Measurements from ENCODE around the gene DNAJB4. TPM values are rescaled to one million over a fixed set of nuclear protein-coding genes. Genes with fewer than 3 reads are reported as not detected.
"Not testable (repeated sequence)": the region's sequence is repeated elsewhere in the genome, so short reads cannot be mapped to it uniquely, and the experiment has no call there.

The DNAJB4 gene
- total and polyA plus RNA-seq, 3 donors from 2014 or later, result 21.1 to 33.4 (median 24.7) TPM

GRCh38 chr1:78011050-78011449, 6.3 kb downstream of the DNAJB4 start:
- Histone ChIP-seq H3K4me1 (peaks cover 11% of the 10 kb centered on the region), H3K9me3 (no peaks in the 10 kb centered on the region), H3K36me3 (ENCODE audit: low read depth, missing control alignments) (no peaks in the 10 kb centered on the region), H3K4me3 (no peak overlapping the region), H3K27me3 (no peaks in the 10 kb centered on the region), H3K27ac (no peak overlapping the region)
- no peak for TF ChIP-seq CTCF (IDR thresholded peaks at IDR 0.05)
- WGBS, 2 donors, result 87% methylated on average over 2 of the region's 2 CpGs
- DNase-seq, result no peak
- intact Hi-C loops (cut with DNase I; ENCODE audit: low total_unique reads), result no loop called here

DNA sequence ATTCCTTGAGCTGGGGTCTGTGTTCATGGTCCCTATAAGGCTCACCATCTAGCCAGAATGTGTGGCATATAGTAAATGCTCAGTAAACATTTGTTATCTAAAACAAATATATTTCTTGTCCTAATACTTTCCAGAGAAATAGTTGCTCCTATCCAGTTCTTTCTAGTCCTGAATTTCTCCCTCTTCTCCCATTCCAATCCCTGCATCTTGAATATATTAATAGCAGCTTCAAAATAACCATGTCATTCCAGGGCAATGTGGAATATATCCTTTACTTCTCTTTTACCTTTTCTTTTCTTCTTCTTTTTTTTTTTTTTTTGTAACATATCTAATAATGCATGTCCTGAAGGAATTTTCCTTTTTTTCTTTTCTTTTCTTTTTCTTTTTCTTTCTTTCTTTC, 10.4 kb downstream of the DNAJB4 start:
- no peaks in the 10 kb centered on the region for H3K36me3 ChIP-seq (ENCODE audit: low read depth, missing control alignments)
- no peaks in the 10 kb centered on the region for H3K27me3 ChIP-seq
- no peak overlapping the region for H3K4me3 ChIP-seq
- no peak for DNase-seq
- intact Hi-C loops (cut with DNase I; ENCODE audit: low total_unique reads), result no loop called here
- TF ChIP-seq CTCF (IDR thresholded peaks at IDR 0.05), result no peak
- no peak for TF ChIP-seq POLR2A (IDR thresholded peaks at IDR 0.05)
- H3K9me3 ChIP-seq, result no peaks in the 10 kb centered on the region
- H3K27ac ChIP-seq, result no peak overlapping the region
- peaks cover 2% of the 10 kb centered on the region for H3K4me1 ChIP-seq

DNA sequence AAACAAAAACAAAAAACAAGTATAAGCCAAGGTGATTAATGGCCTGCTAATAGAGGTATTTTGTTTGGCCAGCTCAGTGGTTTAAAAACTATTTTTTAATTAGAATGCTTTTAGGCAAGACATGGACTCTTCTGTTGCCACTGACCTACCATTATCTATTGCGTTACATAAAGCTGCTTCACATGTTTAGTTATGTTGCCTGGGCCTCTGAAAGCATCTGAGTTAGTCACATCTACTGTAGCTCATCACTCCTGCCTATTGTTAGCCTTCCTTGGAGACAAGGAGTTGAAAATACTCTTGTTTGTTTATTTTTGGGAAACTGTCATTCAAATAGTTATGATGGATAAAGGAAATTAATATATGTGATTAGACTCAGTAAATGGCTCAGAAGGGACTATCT, 14.3 kb downstream of the DNAJB4 start:
- H3K27me3 ChIP-seq, result no peaks in the 10 kb centered on the region
- H3K4me3 ChIP-seq, result no peak overlapping the region
- H3K4me1 ChIP-seq, result no peaks in the 10 kb centered on the region
- no peaks in the 10 kb centered on the region for H3K36me3 ChIP-seq (ENCODE audit: low read depth, missing control alignments)
- TF ChIP-seq CTCF (IDR thresholded peaks at IDR 0.05) (no peak), POLR2A (IDR thresholded peaks at IDR 0.05) (no peak)
- H3K27ac ChIP-seq, result no peak overlapping the region
- intact Hi-C loops (cut with DNase I; ENCODE audit: low total_unique reads), result no loop called here
- WGBS, 2 donors, result 94 to 97% methylated on average over 1 of the region's 1 CpG
- no peaks in the 10 kb centered on the region for H3K9me3 ChIP-seq
- no peak for DNase-seq

DNA sequence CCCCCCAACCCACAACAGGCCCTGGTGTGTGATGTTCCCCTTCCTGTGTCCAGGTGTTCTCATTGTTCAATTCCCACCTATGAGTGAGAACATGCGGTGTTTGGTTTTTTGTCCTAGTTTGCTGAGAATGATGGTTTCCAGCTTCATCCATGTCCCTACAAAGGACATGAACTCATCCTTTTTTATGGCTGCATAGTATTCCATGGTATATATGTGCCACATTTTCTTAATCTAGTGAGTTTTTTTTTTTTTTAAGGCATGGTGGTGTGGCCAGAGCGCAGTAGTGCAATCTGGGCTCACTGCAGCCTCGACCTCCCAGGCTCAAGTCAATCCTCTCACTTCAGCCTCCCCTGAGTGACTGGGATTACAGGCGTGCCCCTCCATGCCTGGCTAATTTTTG, 16.4 kb downstream of the DNAJB4 start:
- 94 to 96% methylated on average over 4 of the region's 4 CpGs for WGBS, 2 donors
- H3K27me3 ChIP-seq; DNase-seq; H3K27ac ChIP-seq; intact Hi-C loops (cut with DNase I; ENCODE audit: low total_unique reads); H3K4me3 ChIP-seq; H3K36me3 ChIP-seq (ENCODE audit: low read depth, missing control alignments); H3K4me1 ChIP-seq; H3K9me3 ChIP-seq: not testable (repeated sequence)

DNA sequence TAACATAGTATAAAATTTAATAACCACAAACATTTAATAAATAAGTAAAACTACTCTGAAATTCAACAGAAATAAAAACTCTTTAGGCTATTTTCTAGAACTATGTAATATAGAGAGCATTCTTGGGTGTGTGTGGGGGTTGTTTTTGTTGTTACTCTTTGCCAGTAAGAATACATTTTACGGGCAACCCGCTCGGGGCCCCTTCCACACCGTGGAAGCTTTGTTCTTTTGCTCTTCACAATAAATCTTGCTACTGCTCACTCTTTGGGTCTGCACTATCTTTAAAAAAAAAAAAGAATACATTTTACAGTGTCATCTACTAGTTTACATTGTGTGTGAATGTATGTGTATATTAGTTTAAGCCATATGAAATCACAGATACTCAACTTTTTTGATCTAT, 25.1 kb downstream of the DNAJB4 start:
- 66 to 71% methylated on average over 4 of the region's 4 CpGs for WGBS, 2 donors
- Histone ChIP-seq H3K4me3 (no peak overlapping the region), H3K9me3 (no peaks in the 10 kb centered on the region), H3K36me3 (ENCODE audit: low read depth, missing control alignments) (no peaks in the 10 kb centered on the region), H3K4me1 (no peaks in the 10 kb centered on the region), H3K27ac (no peak overlapping the region), H3K27me3 (no peaks in the 10 kb centered on the region)
- TF ChIP-seq CTCF (IDR thresholded peaks at IDR 0.05) (no peak), POLR2A (IDR thresholded peaks at IDR 0.05) (no peak)
- intact Hi-C loops (cut with DNase I; ENCODE audit: low total_unique reads), result no loop called here
- DNase-seq, result no peak

All from testis (tissue), 3 donors.